ENCODE data around the gene PXMP2. TPM values are rescaled to one million over a fixed set of nuclear protein-coding genes. Genes with fewer than 3 reads are reported as not detected.

Gene PXMP2
- total and polyA plus RNA-seq, 2 of the 8 experiments (the other 6 are each of a cell fraction or from before 2014, with no cell fraction given), result 13.8 to 15.1 TPM

- Histone ChIP-seq H3K4me3 (ENCODE audit: extremely low read depth in 1 of 4, insufficient read depth in 2 of 4, low read depth in 3 of 4, low read length in 4 of 4) (no peak overlapping the region), H3K14ac (ENCODE audit: insufficient read length) (no peak overlapping the region), H2BK12ac (ENCODE audit: low read depth, low read length) (no peak overlapping the region), H3K4me1 (replicated peaks in 1 of 4; ENCODE audit: control insufficient read depth in 3 of 4, insufficient read depth in 4 of 4, low read length in 3 of 4) (no peaks in the 10 kb centered on the region; a peak in 1 of 7 replicates), H2BK15ac (ENCODE audit: low read length) (no peak overlapping the region), H4K8ac (ENCODE audit: extremely low read depth, insufficient read depth, low read length) (no peak overlapping the region), H3K4me2 (ENCODE audit: insufficient read depth in 1 of 2, low read depth in 2 of 2, low read length in 2 of 2) (no peak overlapping the region), H3K4ac (replicated peaks; ENCODE audit: insufficient read length, low read depth, low read length) (no peak overlapping the region), H3K27ac (ENCODE audit: low read depth, low read length) (no peak overlapping the region), H4K91ac (replicated peaks; ENCODE audit: insufficient read length, low read length) (no peak overlapping the region), H4K5ac (ENCODE audit: insufficient read length, low read depth, low read length) (no peak overlapping the region), H2BK20ac (ENCODE audit: low read length) (no peak overlapping the region), H3K56ac (replicated peaks; ENCODE audit: insufficient read length, low read depth, low read length) (no peak overlapping the region), H3K23ac (ENCODE audit: insufficient read length) (no peak overlapping the region), H2AFZ (ENCODE audit: low read length) (no peak overlapping the region), H2AK5ac (ENCODE audit: low read depth, low read length) (no peak overlapping the region), H3K18ac (ENCODE audit: extremely low read depth, low read length) (no peak overlapping the region), H3K79me1 (ENCODE audit: low read depth, low read length) (no peaks in the 10 kb centered on the region), H4K20me1 (replicated peaks in 1 of 2; ENCODE audit: control insufficient read depth in 1 of 2, insufficient read depth in 2 of 2, low read length in 2 of 2) (peaks cover 3 to 16% of the 10 kb centered on the region in 2 experiments), H3K23me2 (ENCODE audit: low read depth, low read length) (no peaks in the 10 kb centered on the region), H3K9me3 (ENCODE audit: insufficient read depth in 2 of 2, low read depth in 1 of 2, low read length in 1 of 2) (peaks cover 0 to 8% of the 10 kb centered on the region in 2 experiments; a peak in 1 of 4 replicates), H3K79me2 (ENCODE audit: control insufficient read depth in 1 of 2, insufficient read depth in 2 of 2, low read length in 2 of 2) (no peaks in the 10 kb centered on the region; a peak in 1 of 4 replicates), H2BK5ac (ENCODE audit: low read depth, low read length) (no peak overlapping the region), H3K27me3 (replicated peaks in 1 of 4; ENCODE audit: control insufficient read depth in 3 of 4, extremely low read depth in 1 of 4, insufficient read depth in 3 of 4, low read length in 3 of 4) (no peaks in the 10 kb centered on the region), H3K36me3 (ENCODE audit: control insufficient read depth in 2 of 4, insufficient read depth in 4 of 4, low read length in 3 of 4) (peaks cover 26 to 83% (median 59%) of the 10 kb centered on the region in 4 experiments), H3K9ac (replicated peaks in 1 of 4; ENCODE audit: extremely low read depth in 1 of 4, low read depth in 3 of 4, low read length in 3 of 4) (no peak overlapping the region), H2BK120ac (replicated peaks; ENCODE audit: low read depth, low read length) (no peak overlapping the region)
- no peak for DNase-seq (ENCODE audit: low read depth in 1 of 2, low spot score in 2 of 2)
- FAIRE-seq, result no peak
- no peak for TF ChIP-seq EGR1 (IDR thresholded peaks at IDR 0.05; ENCODE audit: borderline replicate concordance, low read depth, low read length)
- no peak for TF ChIP-seq NRF1 (IDR thresholded peaks at IDR 0.05; ENCODE audit: low read depth, low read length)
- TF ChIP-seq SIX5 (IDR thresholded peaks at IDR 0.05; ENCODE audit: low read depth, low read length), result no peak
- TF ChIP-seq SP1 (IDR thresholded peaks at IDR 0.05; ENCODE audit: low read depth, low read length), result no peak
- no peak for TF ChIP-seq TEAD4 (IDR thresholded peaks at IDR 0.05; ENCODE audit: low read depth, low read length)
- no peak for TF ChIP-seq ASH2L (IDR thresholded peaks at IDR 0.05; ENCODE audit: low read length)
- no peak for TF ChIP-seq CBX8 (IDR thresholded peaks at IDR 0.05; ENCODE audit: borderline replicate concordance, low read depth, low read length)
- no peak for TF ChIP-seq POU5F1 (IDR thresholded peaks at IDR 0.05; ENCODE audit: low read depth, low read length)
- no peak for TF ChIP-seq GTF2F1 (IDR thresholded peaks at IDR 0.05; ENCODE audit: borderline replicate concordance, low read depth, low read length)
- no peak for TF ChIP-seq SP2 (IDR thresholded peaks at IDR 0.05; ENCODE audit: low read length)
- TF ChIP-seq SIRT6 (IDR thresholded peaks at IDR 0.05; ENCODE audit: low read length), result no peak
- TF ChIP-seq GABPA (IDR thresholded peaks at IDR 0.05; ENCODE audit: borderline replicate concordance, insufficient read depth, low read length), result no peak
- ChIA-PET POLR2A (ENCODE audit: partially characterized antibody) (interaction anchor here (0.6 to 2.3 kb wide), 8 partner anchors 8 to 68 kb away, joined by 3 to 8 read pairs (median 3); partner anchors contain the start of gene PGAM5), CTCF (ENCODE audit: partially characterized antibody) (no interaction called here)
- 95% methylated on average over 29 of the region's 37 CpGs; no CpG with 5 or more reads in 1 of the 2 experiments for WGBS, 2 experiments (ENCODE audit: extremely low coverage in 1 of 2, insufficient coverage in 1 of 2, insufficient read length in 1 of 2, insufficient replicate concordance in 2 of 2, low coverage in 1 of 2, low lambda C conversion rate in 2 of 2, missing lambda C conversion rate in 1 of 2)
These were observed 39.9 kb downstream of the PXMP2 start for GRCh38 chr12:132727091-132727794.
